Activated CD8-positive, alpha-beta T cell treated with anti-CD3 and anti-CD28 coated beads for 36 hours (primary cell): Measurements from ENCODE around the gene NAP1L4. TPM values are rescaled to one million over a fixed set of nuclear protein-coding genes. Genes with fewer than 3 reads are reported as not detected.

Source experiments
- ATAC-seq: fragments of 200-7000 bp; cut with Tn5 transposase; one replicate; pipeline ENCODE4 v1.10.0; 2021; ENCODE audit warnings: mild to moderate bottlenecking, moderate library complexity
- CTCF ChIA-PET: fragments of 350-600 bp; sonication (Branson Sonifier 250); formaldehyde crosslinking; loops from one replicate; lab custom pipeline; 2021; ENCODE audit warnings: antibody characterized with exemption; lab: Charles Lee
- POLR2A ChIA-PET: fragments of 350-600 bp; sonication (Branson Sonifier 250); formaldehyde crosslinking; loops from one replicate; lab custom pipeline; 2021; ENCODE audit warnings: antibody characterized with exemption; lab: Charles Lee
- DNase-seq: peaks from one replicate; pipeline ENCODE4 v3.0.0-alpha.2; 2020
- H3K27ac Mint-ChIP-seq: one replicate; pipeline ENCODE4 v1.8.0; 2021; ENCODE audit warnings: mild to moderate bottlenecking, mixed read lengths
- H3K27me3 Mint-ChIP-seq: one replicate; pipeline ENCODE4 v1.8.0; 2021; ENCODE audit warnings: mixed read lengths
- H3K36me3 Mint-ChIP-seq: one replicate; pipeline ENCODE4 v1.8.0; 2021; ENCODE audit warnings: low read depth, mixed read lengths
- H3K4me1 Mint-ChIP-seq: one replicate; pipeline ENCODE4 v1.8.0; 2021; ENCODE audit warnings: low read depth, mixed read lengths
- H3K4me3 Mint-ChIP-seq: one replicate; pipeline ENCODE4 v1.8.0; 2021; ENCODE audit warnings: mild to moderate bottlenecking, moderate library complexity, mixed read lengths
- H3K9me3 Mint-ChIP-seq: one replicate; pipeline ENCODE4 v1.8.0; 2021; ENCODE audit warnings: mixed read lengths
- intact Hi-C: fragments of 100-400 bp; cut with micrococcal nuclease; formaldehyde crosslinking; loops from one replicate; pipeline ENCODE4 v1.10.0; 2022
- total RNA-seq, 2 experiments: library from RNA; stranded (reverse); gene quantifications; one replicate each; pipeline ENCODE4 v1.2.3, GENCODE V29; 2021
- TF ChIP-seq, protein P1 (sequence below): fragments of 200-600 bp; IDR thresholded peaks from one replicate; pipeline ENCODE4 v1.8.0; 2022; ENCODE audit warnings: antibody characterized with exemption, mild to moderate bottlenecking

NAP1L4 gene
- total RNA-seq, 2 experiments from 2014 or later = 212 to 223 TPM

DNA sequence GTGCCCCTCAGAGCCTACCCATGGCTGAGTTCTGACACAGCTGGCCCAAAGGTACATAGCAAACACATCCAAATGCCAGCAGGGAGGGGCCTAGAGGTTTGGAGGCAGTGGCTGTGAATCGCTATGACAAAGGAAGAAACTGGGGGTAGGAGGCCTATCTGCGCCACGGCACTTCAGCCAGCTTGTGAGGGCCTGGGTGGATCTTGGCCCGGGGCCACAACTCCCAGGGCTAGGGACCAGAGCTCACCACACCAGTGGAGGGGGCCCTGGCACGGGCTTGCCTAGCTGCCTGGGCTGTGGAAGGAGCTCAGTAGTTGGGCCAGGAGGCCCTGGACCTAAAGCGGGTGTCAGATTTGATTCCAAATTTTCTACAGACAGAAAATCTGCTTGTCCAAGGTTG is 9.4 kb upstream of the NAP1L4 start:
- POLR2A ChIA-PET = interaction anchor here (1.3 to 3.2 kb wide), 4 partner anchors 9 to 20 kb away, joined by 4 to 13 read pairs (median 4); partner anchors contain the start of gene NAP1L4
- TF ChIP-seq, protein P1, sequence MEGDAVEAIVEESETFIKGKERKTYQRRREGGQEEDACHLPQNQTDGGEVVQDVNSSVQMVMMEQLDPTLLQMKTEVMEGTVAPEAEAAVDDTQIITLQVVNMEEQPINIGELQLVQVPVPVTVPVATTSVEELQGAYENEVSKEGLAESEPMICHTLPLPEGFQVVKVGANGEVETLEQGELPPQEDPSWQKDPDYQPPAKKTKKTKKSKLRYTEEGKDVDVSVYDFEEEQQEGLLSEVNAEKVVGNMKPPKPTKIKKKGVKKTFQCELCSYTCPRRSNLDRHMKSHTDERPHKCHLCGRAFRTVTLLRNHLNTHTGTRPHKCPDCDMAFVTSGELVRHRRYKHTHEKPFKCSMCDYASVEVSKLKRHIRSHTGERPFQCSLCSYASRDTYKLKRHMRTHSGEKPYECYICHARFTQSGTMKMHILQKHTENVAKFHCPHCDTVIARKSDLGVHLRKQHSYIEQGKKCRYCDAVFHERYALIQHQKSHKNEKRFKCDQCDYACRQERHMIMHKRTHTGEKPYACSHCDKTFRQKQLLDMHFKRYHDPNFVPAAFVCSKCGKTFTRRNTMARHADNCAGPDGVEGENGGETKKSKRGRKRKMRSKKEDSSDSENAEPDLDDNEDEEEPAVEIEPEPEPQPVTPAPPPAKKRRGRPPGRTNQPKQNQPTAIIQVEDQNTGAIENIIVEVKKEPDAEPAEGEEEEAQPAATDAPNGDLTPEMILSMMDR = no peak
- peaks cover 10% of the 10 kb centered on the region for H3K4me1 Mint-ChIP-seq
- CTCF ChIA-PET = interaction anchor here (1.0 to 2.1 kb wide), 2 partner anchors 12 to 26 kb away, joined by 4 to 5 read pairs; no protein-coding TSS in a partner anchor
- no peak overlapping the region for H3K27ac Mint-ChIP-seq
- peaks cover 39% of the 10 kb centered on the region for H3K36me3 Mint-ChIP-seq
- no peaks in the 10 kb centered on the region for H3K27me3 Mint-ChIP-seq
- intact Hi-C loops = no loop called here
- DNase-seq (no peak), ATAC-seq (no peak)
- no peak overlapping the region for H3K4me3 Mint-ChIP-seq
- H3K9me3 Mint-ChIP-seq = no peaks in the 10 kb centered on the region

DNA sequence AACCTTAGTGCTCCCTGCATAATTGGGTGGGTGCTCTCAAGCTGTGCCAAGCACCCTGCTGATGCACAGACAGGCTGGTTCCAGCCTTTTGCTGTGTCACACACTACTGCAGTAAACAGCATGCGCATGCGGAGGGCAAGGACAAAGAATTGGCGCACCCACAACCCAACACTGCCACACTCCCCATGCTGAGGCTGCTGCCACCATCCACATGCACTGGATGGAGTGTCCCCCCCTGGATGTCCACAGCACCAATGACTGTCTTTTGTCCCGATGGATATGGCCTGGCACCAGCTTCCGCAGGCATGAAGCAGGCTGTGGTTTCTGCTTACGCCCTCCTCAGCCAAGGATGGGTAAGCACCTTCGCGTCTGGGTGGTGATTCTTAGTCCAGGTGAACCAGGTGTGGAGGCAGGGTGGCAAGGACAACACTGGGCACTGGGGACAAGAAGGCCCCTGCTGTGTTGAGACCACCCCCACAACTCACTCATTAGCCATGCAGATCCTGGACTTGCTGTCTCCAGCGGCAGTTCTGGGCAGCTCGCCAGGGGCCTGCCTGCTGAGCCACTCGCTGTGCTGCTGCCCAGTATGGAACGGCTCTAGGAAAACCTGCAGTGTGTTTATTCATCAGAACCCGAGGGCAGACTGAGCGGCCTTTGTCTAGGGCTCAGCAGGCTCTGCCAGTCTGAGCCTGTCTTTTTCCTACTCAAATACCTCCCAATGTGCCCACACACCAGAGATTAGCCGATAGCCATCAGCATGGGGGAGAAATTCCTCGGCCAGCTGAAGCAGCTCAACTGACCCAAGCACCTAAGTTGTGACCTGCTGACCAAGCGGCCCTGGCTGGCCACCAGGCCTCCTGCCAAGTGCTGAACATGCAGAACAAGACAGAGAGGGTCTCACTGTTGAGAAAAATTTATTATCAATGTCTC is 8.2 kb upstream of the NAP1L4 start:
- peaks cover 33% of the 10 kb centered on the region for H3K36me3 Mint-ChIP-seq

DNA sequence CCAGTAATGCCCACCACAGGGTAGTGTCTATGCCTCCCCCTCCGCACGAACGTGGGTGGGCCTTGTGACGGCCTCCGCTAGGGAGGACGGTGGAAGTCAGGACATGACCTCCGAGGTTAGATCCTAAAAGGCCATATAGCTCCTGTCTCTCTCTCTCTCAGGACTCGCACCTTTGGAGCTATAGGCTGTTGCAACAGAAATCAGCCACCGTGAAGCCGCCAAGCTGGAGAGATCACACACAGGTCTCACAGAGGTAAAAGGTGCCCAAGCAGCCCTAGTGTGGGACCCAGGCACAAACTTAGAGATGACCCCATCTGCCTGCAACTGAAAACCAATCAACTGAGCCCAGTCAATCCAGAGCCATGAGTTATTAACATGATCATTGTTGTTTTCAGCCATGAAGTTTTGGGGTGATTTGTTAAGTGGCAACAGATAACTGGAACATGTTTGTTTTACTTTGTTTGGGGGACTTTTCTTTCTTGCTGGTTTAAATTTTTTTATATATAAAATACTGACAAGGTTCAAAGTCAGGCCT is 7.4 kb upstream of the NAP1L4 start:
- H3K36me3 Mint-ChIP-seq = peaks cover 31% of the 10 kb centered on the region
- TF ChIP-seq, protein P1 = no peak
- ChIA-PET POLR2A (interaction anchor here (0.7 to 1.0 kb wide), 2 partner anchors 11 to 89 kb away, joined by 3 read pairs; no protein-coding TSS in a partner anchor), CTCF (no interaction called here)
- peaks cover 3% of the 10 kb centered on the region for H3K4me1 Mint-ChIP-seq
- no peaks in the 10 kb centered on the region for H3K27me3 Mint-ChIP-seq
- no peak overlapping the region for H3K27ac Mint-ChIP-seq
- intact Hi-C loops = no loop called here
- ATAC-seq (no peak), DNase-seq (no peak)
- no peak overlapping the region for H3K4me3 Mint-ChIP-seq
- H3K9me3 Mint-ChIP-seq = no peaks in the 10 kb centered on the region

More for the DNA sequence above, 8.2 kb upstream of the NAP1L4 start:
- Mint-ChIP-seq H3K4me3 (no peak overlapping the region), H3K27me3 (no peaks in the 10 kb centered on the region), H3K9me3 (no peaks in the 10 kb centered on the region), H3K27ac (no peak overlapping the region), H3K4me1 (peaks cover 4% of the 10 kb centered on the region)
- POLR2A ChIA-PET = interaction anchor here (1.0 to 1.3 kb wide), 2 partner anchors 8 to 11 kb away, joined by 3 to 5 read pairs; partner anchors contain the start of gene NAP1L4
- intact Hi-C loops = no loop called here
- ATAC-seq (no peak), DNase-seq (no peak)
- CTCF ChIA-PET = interaction anchor here (2.1 kb wide), 1 partner anchor 13 kb away, joined by 5 read pairs; no protein-coding TSS in a partner anchor
- TF ChIP-seq, protein P1 = no peak

DNA sequence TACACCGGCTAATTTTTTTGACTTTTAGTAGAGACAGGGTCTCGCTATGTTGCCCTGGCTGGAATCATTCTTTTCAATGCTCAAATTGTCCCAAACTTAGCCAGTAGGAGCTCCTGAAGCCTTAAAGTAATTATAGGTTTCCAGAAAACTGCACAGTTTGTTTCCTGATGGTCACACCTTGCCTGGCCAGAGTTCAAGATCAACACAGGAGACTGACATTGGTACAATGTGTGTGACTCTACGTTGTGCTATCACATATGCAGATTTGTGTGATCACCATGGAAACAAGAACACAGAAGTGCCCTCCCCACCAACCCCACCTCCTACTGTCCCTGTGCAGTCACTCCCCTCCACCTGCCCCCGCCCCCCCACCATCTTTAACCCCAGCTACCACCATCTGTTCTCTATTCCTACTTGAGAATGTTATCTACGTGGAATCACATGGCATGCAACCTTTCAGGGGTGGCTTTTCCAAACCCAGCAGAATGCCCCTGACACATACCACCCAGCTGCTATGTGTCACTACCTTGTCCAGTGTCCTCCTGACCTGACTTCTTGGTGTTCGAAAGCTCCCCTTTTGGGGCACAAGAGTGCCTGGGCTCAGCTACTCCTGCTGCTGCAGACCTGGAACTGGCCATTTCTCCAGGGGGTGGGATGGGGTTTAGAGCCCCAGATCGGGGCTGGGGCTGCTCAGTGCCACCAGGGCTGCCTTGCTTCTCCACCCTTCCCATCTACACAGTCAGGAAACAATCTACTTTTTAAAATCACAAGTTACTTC is 6.1 kb upstream of the NAP1L4 start:
- intact Hi-C loops = no loop called here
- CTCF ChIA-PET = interaction anchor here (1.0 to 2.0 kb wide), 3 partner anchors 8 to 24 kb away, joined by 4 to 7 read pairs (median 6); no protein-coding TSS in a partner anchor
- no peak overlapping the region for H3K27ac Mint-ChIP-seq

More for the DNA sequence above, 6.1 kb upstream of the NAP1L4 start:
- Mint-ChIP-seq H3K27me3 (no peaks in the 10 kb centered on the region), H3K4me3 (no peak overlapping the region), H3K4me1 (peaks cover 3% of the 10 kb centered on the region), H3K9me3 (no peaks in the 10 kb centered on the region), H3K36me3 (peaks cover 23% of the 10 kb centered on the region)
- ATAC-seq = no peak
- TF ChIP-seq, protein P1 = no peak
- no peak for DNase-seq
- POLR2A ChIA-PET = interaction anchor here (1.0 to 2.1 kb wide), 4 partner anchors 9 to 27 kb away, joined by 3 to 6 read pairs (median 4); no protein-coding TSS in a partner anchor
